ENCODE data around the gene SPRR1B.

SPRR1B gene

GRCh38 chr1:153035211-153035610 lies 4.2 kb downstream of the SPRR1B start:
- TF ChIP-seq POLR2AphosphoS5 (IDR thresholded peaks at IDR 0.05; ENCODE audit: low read depth, low read length) (no peak), REST (IDR thresholded peaks at IDR 0.05; ENCODE audit: insufficient read depth in 1 of 2, low read depth in 2 of 2, low read length in 2 of 2) (no peak), TAF1 (IDR thresholded peaks at IDR 0.05; ENCODE audit: borderline replicate concordance, insufficient read depth, low read length) (no peak), FOXP2 (optimal IDR thresholded peaks at IDR 0.05; ENCODE audit: borderline replicate concordance, extremely low read depth, extremely low read length, insufficient read depth) (no peak)

GRCh38 chr1:153040950-153041631 lies 10.1 kb downstream of the SPRR1B start, which contains the start of gene SPRR2D:
Gene SPRR2D (minus strand): TSS chr1:153041120. CDS start chr1:153040346, 774 bp downstream.
- TF ChIP-seq POLR2AphosphoS5 (IDR thresholded peaks at IDR 0.05; ENCODE audit: low read depth, low read length) (no peak), FOXP2 (optimal IDR thresholded peaks at IDR 0.05; ENCODE audit: borderline replicate concordance, extremely low read depth, extremely low read length, insufficient read depth) (no peak), SIN3A (IDR thresholded peaks at IDR 0.05; ENCODE audit: borderline replicate concordance, insufficient read depth, low read length) (no peak), TAF1 (IDR thresholded peaks at IDR 0.05; ENCODE audit: borderline replicate concordance, insufficient read depth, low read length) (no peak), REST (IDR thresholded peaks at IDR 0.05; ENCODE audit: insufficient read depth in 1 of 2, low read depth in 2 of 2, low read length in 2 of 2) (no peak)

DNA sequence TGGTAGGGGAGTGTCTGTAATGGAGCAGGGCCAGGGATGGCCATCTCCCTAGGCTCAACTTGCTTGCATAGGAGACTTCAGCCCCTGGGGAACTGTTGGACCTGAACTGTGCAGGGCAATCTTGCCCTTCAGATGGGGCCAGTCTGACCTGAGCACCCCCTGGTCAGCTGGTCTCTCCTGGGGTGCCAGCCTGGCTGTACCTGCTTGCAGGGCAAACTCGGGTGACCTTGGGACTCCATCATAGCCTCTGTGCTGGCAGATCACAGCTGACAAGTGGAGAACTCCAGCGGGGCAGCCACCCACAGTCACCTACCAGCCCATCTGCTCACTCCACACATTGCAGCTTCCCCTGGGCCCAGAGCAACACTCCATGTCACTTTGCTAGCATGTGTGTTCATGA lies 18.2 kb downstream of the SPRR1B start:
- TF ChIP-seq SIN3A (IDR thresholded peaks at IDR 0.05; ENCODE audit: borderline replicate concordance, insufficient read depth, low read length) (no peak), REST (IDR thresholded peaks at IDR 0.05; ENCODE audit: insufficient read depth in 1 of 2, low read depth in 2 of 2, low read length in 2 of 2) (no peak), POLR2AphosphoS5 (IDR thresholded peaks at IDR 0.05; ENCODE audit: low read depth, low read length) (no peak), FOXP2 (optimal IDR thresholded peaks at IDR 0.05; ENCODE audit: borderline replicate concordance, extremely low read depth, extremely low read length, insufficient read depth) (no peak), TAF1 (IDR thresholded peaks at IDR 0.05; ENCODE audit: borderline replicate concordance, insufficient read depth, low read length) (no peak)

DNA sequence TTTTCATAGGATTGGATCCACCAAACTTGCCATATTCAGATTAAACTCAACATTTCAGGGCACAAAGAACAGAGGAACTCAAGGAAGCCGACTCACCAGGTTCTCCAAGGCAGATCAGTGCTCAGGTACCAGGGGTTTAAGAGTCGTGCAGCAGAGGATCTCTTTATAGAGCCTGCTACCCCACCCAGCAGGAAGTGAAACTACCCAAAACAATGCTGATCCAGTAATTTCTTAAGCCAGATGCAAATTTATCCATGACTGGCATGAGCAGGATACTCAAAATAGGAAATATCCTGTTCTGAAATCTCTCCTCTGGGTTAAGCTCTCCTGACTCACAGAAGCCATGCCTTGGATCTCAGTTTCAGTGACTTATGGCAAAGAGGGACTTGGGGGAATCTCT lies 26.4 kb downstream of the SPRR1B start, which contains the start of gene SPRR2A:
SPRR2A (minus strand) TSS at position 138 of the 400 bp plus-strand sequence. CDS start 777 bp downstream, outside the sequence.
- TF ChIP-seq POLR2AphosphoS5 (IDR thresholded peaks at IDR 0.05; ENCODE audit: low read depth, low read length): no peak
- TF ChIP-seq REST (IDR thresholded peaks at IDR 0.05; ENCODE audit: insufficient read depth in 1 of 2, low read depth in 2 of 2, low read length in 2 of 2): no peak
- no peak for TF ChIP-seq SIN3A (IDR thresholded peaks at IDR 0.05; ENCODE audit: borderline replicate concordance, insufficient read depth, low read length)
- TF ChIP-seq TAF1 (IDR thresholded peaks at IDR 0.05; ENCODE audit: borderline replicate concordance, insufficient read depth, low read length): no peak
- no peak for TF ChIP-seq FOXP2 (optimal IDR thresholded peaks at IDR 0.05; ENCODE audit: borderline replicate concordance, extremely low read depth, extremely low read length, insufficient read depth)
